K562 (cell line): Measurements from ENCODE around the gene PAQR4. TPM values are rescaled to one million over a fixed set of nuclear protein-coding genes. Genes with fewer than 3 reads are reported as not detected.

Source experiments
- BACH1 ChIP-seq: fragments of 200-800 bp; sonication (Bioruptor generic); IDR thresholded peaks from 2 replicates; pipeline ENCODE4 v1.6.1; 2016; ENCODE audit warnings: missing genetic modification characterization, missing compliant biosample characterization
- CEBPZ ChIP-seq: fragments of 150-350 bp; IDR thresholded peaks from 2 replicates; pipeline ENCODE4 v1.6.1; 2014; ENCODE audit warnings: low read depth, mild to moderate bottlenecking, low read length, borderline replicate concordance
- ILF3 ChIP-seq: fragments of 450-650 bp; IDR thresholded peaks from 2 replicates; pipeline ENCODE4 v1.6.1; 2018; ENCODE audit warnings: antibody characterized with exemption, mild to moderate bottlenecking, moderate library complexity, borderline replicate concordance
- IRF2 ChIP-seq: sonication (generic); formaldehyde crosslinking; IDR thresholded peaks from 2 replicates; pipeline ENCODE4 v1.8.1; 2022; ENCODE audit warnings: mild to moderate bottlenecking, missing genetic modification reagents
- OTX1 ChIP-seq: fragments of 450-650 bp; formaldehyde crosslinking; IDR thresholded peaks from 2 replicates; pipeline ENCODE4 v1.4.0; 2022; ENCODE audit warnings: mild to moderate bottlenecking
- PURB ChIP-seq: sonication (generic); formaldehyde crosslinking; IDR thresholded peaks from 2 replicates; pipeline ENCODE4 v1.9.0; 2021; ENCODE audit warnings: low read depth, mild to moderate bottlenecking, missing genetic modification reagents
- RBFOX2 ChIP-seq: fragments of 200-400 bp; formaldehyde crosslinking; IDR thresholded peaks from 2 replicates; pipeline ENCODE4 v1.6.1; 2017; ENCODE audit warnings: low read depth, mild to moderate bottlenecking, low read length, moderate library complexity
- SAP30 ChIP-seq: fragments of 200-600 bp; sonication (generic); IDR thresholded peaks from 2 replicates; pipeline ENCODE4 v1.6.1; 2012; ENCODE audit warnings: borderline replicate concordance, low read depth, mild to moderate bottlenecking, moderate library complexity, low read length, control low read depth, inconsistent platforms; ENCODE audit not compliant: insufficient read depth, poor library complexity, severe bottlenecking
- SNRNP70 ChIP-seq: fragments of 200-400 bp; formaldehyde crosslinking; optimal IDR thresholded peaks from 2 replicates; pipeline ENCODE3; 2017; ENCODE audit warnings: low read depth, low read length
- ZNF280A ChIP-seq: fragments of 450-650 bp; IDR thresholded peaks from 2 replicates; pipeline ENCODE4 v1.6.1; 2018; ENCODE audit warnings: mild to moderate bottlenecking, low read depth; ENCODE audit not compliant: partially characterized antibody
- ZNF318 ChIP-seq, 2 experiments: fragments of 450-650 bp; IDR thresholded peaks; 2 replicates each; pipeline ENCODE4 v1.6.1; 2016; ENCODE audit warnings: mild to moderate bottlenecking in 2 of 2, borderline replicate concordance in 1 of 2, low read depth in 1 of 2, moderate library complexity in 1 of 2
- ZNF655 ChIP-seq: fragments of 250-450 bp; sonication (Bioruptor Pico); IDR thresholded peaks from 2 replicates; pipeline ENCODE4 v1.5.0; 2021
- ZNF699 ChIP-seq: fragments of 250-450 bp; sonication (Bioruptor Pico); IDR thresholded peaks from 2 replicates; pipeline ENCODE4 v1.8.0; 2021; ENCODE audit warnings: mild to moderate bottlenecking, moderate library complexity; ENCODE audit not compliant: insufficient replicate concordance
- polyA plus RNA-seq, 8 experiments: library from polyadenylated mRNA; depleted of rRNA in 4 of 8; stranded (reverse) in 5 of 8; unstranded in 3 of 8; fragments of >200 nt; fragmentation: Nextera tagmentation in 2 of 8; fragmentation: Illumina TruSeq in 1 of 8; extraction: Ambion mirVana in 2 of 8; extraction: Trizol in 1 of 8; gene quantifications; 2 replicates each; pipeline versions ENCODE4 v1.2.1 to v1.2.3, GENCODE V29; 2011 to 2014; ENCODE audit warnings: inconsistent platforms in 1 of 8, missing spikeins in 1 of 8
- total RNA-seq, 7 experiments: library from RNA; depleted of rRNA in 6 of 7; stranded (reverse); fragments of >200 nt in 6 of 7; fragmentation: Illumina TruSeq in 2 of 7; extraction: Trizol in 2 of 7; gene quantifications; 2 replicates each; pipeline versions ENCODE4 v1.2.1 to v1.2.3, GENCODE V29; 2011 to 2021; ENCODE audit warnings: low replicate concordance in 1 of 7

Gene PAQR4
- total and polyA plus RNA-seq, 9 of the 15 experiments (the other 6 are each of a cell fraction or from before 2014, with no cell fraction given), result 0.62 to 40.4 (median 19.5) TPM

- TF ChIP-seq ZNF318 (IDR thresholded peaks at IDR 0.05; ENCODE audit: borderline replicate concordance in 1 of 2, low read depth in 1 of 2) (no peak), RBFOX2 (no peak), ZNF280A (no peak), ZNF699 (CRISPR knock-in tag) (no peak), ZNF655 (CRISPR knock-in tag) (no peak), BACH1 (tag) (no peak), SNRNP70 (no peak), PURB (CRISPR knock-in tag) (no peak), IRF2 (no peak), OTX1 (no peak), ILF3 (no peak), SAP30 (no peak), CEBPZ (no peak)
Measured at GRCh38 chr16:2990891-2991290, 21.7 kb downstream of the PAQR4 start (continued).
